Eye (tissue), 1 donor: ENCODE results near the gene JAKMIP2.
"Not testable (repeated sequence)": the region's sequence is repeated elsewhere in the genome, so short reads cannot be mapped to it uniquely, and the experiment has no call there.

Experiments
- DNase-seq: peaks from one replicate; pipeline ENCODE4 v3.0.0-alpha.2; 2015

JAKMIP2 gene

DNA sequence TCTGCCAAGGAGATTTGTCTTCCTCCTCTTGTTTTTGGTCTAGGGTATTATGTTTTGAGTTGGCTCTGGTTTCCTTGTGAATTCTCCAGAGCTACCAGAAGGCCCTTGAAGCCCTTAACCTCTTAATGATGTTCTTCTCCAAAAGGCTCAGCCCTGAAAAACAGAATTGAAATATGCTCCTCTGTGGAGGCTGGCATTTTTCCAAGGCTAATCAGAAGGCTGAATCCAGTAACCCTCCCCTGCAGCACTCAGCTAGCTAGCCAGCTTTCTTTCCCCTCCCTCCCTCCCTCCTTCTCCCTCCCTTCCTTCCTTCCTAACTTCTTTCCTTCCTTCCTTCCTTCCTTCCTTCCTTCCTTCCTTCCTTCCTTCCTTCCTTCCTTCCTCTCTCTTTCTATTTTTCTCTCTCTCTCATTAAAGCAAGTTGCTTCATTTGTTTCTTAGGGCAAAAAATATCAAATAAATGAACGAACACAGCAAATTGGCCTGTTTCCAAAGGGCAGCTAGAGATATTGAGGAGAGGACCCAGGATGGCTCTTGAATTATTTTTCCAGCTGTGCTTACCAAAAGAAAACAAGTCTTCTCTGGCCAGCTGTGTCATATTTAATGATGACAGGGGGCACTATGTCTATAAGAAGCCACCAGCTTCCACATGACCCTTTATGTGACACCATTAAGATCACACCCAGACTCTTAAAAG, 38.7 kb downstream of the JAKMIP2 start:
- DNase-seq: peak; percentile 52

DNA sequence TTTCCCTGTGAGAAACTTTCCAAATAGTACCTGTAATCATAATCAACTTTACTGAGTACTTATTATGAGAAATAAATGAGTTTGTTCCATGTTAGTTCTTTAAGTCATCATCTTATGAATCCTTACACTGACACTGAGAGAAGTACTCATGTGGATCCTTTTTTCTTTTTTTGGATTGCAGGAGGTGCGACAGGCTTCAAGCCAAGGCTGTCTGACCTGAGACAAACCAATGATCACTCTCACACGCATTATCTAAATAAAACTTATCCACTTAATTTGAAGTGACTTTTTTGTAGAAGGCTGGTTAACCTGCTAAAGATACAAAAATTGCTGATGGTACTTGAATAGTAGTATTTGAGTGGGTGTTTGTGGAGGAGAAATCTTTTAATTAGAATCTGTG, 39.5 kb downstream of the JAKMIP2 start:
- DNase-seq: no peak

DNA sequence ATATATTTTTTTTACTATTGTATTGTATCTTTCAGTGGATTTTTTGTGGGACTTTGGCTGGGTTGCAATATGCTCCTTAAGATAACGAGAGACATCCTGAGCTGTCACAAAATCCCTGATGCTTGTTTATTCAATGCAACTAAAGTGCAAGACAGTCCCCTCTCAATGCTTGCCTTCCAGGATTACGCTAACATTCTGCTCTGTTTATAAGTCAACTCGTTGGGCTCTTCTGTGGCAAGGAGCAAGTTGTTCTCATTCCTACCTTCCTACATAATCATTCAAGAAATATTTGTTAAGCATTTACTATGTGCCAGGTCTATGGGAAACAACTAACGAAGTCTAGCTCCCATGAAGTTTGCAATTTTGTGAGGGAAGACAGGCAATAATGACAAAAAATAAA, 40.4 kb downstream of the JAKMIP2 start:
- DNase-seq: no peak

DNA sequence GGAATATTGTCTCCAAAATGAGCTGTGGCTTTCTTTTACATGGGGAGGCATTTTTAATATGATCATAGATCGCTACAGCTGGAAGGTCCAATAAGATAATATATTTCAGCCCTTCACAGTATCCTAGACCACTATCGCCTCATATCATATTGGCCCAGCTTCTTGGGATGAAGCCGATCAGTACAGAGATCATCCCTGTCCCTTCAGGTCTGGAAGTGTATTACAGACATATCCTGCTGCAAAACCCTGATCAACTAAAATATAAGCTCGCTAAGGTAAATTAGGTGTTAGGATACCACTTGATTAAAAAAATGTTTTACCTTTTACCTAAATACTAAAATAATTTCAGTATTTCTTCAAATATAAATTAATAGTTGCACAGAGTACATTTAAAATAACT, 41.7 kb downstream of the JAKMIP2 start:
- DNase-seq: no peak

DNA sequence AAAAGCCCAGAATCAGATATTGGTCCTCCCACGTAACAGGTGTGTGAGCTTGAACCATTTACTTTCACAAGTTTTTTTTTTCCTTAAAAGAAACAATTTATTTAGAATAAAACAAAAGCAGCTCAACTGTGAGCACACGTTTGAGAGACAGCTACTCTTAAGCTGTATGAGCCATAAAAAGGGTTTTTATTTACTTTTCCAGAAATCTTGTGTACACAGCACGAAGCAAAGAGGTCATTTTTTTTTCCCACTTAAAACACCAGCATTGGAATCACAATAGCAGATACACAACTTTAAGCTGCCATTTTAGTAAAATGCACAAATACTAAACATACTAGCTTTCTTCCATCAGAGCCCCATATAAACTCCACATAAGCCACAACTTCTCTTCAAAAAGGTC, 44.6 kb downstream of the JAKMIP2 start:
- DNase-seq: no peak

DNA sequence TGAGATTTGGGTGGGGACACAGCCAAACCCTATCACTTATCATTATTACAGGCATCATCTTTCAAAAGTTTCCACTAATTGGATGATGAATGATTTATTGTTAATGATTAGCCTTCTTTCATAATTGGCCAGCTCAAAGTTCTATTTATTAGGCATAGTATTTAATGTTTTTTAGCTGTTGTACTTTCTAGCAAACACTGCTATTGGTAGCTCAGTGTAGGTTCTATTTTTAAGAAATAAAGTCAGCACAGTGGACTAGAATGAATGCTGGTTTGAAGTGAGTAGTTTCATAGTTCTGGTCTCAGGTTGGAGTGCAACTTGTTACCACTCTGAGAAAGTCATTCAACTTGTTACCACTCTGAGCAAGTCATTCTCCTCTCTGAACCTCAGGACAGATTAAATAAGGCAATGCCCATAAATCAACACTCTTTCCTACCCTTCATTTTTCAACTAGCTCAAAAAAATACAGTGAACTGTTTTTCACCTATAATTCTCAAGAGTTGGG, 46.9 kb downstream of the JAKMIP2 start:
- no peak for DNase-seq

DNA sequence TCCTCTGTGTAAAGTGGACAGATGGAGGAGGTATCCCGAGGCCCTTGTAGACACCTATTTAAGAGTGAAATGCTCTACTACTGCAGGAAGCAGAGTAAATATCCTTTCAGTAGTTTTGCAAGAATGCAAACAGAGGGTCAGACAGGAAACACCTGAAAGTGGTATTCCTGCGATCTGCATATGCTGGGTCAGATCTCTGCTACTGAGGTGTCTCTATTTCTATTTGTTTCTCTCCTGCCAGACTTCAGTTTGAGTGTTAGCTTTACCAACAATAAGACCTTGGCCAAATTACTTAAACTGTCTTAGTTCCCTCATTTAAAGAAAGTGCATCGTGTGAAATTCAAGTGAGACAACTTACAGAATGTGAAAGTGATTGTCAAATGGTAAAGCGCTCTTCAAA, 47.6 kb downstream of the JAKMIP2 start:
- no peak for DNase-seq

DNA sequence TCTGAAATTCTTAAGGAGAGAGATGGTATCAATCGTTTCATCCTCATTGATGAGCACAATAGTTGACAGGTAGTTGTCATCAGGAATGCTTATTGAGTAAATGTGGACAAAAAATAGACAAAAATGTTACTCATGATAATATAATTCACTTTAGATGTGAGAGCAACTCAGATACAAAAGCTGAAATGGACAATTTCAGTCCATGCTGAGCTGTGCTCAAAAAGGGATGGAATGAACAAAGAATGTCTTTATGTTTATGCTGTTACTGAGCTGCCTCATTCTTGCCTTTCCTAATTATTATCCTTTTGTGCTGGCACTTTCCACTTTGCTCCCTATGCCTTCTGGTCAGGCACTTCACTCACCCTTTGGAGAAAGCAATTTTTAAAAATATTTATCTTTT, 49.5 kb downstream of the JAKMIP2 start:
- DNase-seq: no peak

DNA sequence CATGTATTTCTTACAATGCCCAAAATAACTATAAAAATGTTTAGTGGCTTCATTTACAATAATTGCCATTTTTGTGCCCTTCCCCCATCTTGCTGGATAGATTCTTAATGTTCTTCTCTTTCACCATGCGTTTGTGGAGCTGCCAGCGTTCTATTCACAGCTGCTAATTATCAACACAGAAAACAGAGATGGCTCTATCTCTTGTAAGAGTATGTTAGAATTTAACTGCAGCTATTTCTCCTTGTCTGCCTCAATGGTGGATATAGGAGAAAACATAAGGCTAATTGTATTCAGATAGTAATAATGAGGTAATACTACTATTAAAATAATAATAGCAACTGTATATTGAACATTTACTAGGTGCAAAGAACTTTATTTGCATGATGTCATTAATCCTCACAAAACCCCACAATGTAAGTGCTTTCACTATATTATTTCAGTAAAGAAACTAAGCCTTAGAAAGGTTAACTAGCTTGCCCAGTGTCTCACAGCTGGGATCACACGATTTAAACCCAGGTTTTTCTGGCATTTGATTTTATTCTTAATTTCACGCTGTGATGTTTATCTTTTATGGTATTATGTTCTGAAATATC, 50.1 kb downstream of the JAKMIP2 start:
- no peak for DNase-seq

DNA sequence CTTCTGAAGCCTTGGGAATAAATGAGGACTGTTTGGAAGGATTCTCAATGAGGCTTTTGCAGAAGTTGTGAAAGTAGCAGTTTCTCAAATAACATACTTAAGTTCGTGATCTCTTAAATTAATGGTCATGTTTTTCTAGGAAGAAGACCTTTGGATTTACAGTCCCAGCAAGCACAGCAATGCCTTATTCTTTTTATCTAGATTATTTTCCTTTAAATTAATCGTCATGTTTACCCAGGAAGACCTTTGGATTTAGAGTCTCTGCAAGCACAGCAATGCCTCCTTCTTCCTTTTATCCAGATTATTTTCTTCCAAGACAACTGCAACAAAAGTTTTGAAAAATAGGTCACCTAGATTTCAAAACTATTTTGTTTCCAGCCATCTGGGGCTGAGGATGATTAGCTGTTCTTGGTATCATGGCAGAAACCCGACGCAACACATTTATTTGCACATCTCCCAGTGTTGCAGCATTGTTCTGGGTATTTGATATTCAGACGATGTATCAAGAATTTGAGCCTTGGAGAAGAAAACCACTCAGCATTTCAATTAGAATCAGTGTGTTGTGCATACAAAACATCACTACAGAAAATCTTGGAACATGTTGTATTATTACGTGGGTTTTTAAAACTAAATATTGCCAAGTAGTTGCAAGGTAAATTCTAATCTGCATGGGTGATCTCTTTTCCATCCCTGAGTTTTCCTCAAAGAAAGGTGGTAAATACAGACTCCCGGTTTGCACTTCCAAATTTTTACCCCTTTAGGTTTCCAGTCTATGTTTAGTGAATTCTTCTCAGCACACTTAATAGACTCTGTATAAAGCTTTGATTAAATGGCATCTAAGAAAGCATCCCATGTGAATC, 50.9 kb downstream of the JAKMIP2 start:
- no peak for DNase-seq

DNA sequence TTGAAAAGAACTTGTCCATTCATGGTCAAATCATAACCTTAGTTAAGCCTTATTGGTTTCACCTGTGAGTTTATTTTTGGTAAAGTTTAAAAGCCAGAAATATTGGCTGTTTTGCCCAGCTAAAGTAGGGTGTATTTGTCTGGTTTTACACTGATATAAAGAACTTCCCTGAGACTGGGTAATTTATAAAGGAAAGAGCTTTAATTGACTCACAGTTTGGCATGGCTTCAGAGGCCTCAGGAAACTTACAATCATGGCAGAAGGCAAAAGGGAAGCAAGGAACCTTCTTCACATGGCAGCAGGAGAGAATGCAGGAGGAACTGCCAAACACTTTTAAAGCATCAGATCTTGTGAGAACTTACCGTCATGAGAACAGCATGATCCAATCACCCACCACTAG, 55.3 kb downstream of the JAKMIP2 start:
- no peak for DNase-seq

DNA sequence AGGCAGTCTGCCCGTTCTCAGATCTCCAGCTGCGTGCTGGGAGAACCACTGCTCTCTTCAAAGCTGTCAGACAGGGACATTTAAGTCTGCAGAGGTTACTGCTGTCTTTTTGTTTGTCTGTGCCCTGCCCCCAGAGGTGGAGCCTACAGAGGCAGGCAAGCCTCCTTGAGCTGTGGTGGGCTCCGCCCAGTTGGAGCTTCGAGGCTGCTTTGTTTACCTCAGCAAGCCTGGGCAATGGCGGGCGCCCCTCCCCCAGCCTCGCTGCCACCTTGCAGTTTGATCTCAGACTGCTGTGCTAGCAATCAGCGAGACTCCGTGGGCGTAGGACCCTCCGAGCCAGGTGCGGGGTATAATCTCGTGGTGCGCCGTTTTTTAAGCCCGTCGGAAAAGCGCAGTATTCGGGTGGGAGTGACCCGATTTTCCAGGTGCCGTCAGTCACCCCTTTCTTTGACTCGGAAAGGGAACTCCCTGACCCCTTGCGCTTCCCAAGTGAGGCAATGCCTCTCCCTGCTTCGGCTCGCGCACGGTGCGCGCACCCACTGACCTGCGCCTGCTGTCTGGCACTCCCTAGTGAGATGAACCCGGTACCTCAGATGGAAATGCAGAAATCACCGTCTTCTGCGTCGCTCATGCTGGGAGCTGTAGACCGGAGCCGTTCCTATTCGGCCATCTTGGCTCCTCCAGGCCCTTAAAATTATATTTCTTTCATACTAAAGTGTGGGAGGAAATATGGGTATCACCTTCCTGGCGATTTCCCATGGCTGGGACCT, 61.2 kb downstream of the JAKMIP2 start:
- DNase-seq: not testable (repeated sequence)

DNA sequence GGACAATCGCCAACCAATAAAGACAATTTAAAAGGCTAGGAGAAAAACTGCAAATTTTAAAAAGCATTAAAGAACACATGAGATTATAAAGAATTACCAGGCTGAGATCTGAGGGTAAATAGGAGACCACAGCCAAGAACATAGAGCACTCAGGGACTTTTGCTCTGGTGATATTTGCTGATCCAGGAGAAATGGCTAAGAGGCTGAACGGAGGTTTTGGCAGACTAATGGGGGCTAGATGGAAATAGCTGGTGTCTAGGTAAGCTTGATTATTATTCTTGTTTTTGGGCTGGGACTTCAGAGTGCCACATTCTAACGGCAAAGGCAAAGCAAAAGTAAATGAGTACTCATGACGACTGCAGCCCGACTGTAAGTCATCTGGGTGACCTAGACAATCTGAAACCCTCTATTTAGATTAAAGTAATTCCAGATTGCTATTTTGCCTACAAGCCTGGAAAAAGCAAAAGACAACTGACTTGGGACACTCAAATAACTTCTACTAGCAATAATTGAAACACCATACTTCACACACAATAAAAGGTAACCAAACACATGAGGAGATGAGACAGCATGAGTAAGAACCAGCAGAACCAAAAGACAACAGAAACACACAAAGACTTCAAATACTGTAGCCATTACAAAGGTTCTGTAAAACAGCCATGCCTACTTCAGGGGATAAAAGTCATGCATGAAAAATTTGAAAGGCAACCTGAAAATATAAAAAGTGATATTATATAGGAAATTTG, 68.8 kb downstream of the JAKMIP2 start:
- no peak for DNase-seq

DNA sequence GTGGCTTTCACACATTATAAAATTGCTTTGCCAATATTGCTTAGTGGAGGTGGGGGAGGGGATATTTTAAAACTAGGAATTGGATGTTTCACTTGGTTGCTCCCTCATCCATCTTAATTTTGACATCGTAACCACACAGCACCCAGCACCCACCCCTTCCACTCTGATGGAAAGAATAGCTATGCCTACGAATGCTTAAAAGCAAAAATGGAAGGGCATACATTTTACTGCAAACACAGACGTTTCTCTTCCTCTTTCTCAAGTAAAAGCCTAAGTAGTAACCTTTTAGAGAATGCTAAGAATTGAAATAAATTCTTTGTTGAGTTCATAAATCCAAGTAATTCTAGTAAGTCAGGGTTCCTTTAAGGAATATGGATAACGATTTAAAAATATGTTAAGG, 69.9 kb downstream of the JAKMIP2 start:
- DNase-seq: no peak

DNA sequence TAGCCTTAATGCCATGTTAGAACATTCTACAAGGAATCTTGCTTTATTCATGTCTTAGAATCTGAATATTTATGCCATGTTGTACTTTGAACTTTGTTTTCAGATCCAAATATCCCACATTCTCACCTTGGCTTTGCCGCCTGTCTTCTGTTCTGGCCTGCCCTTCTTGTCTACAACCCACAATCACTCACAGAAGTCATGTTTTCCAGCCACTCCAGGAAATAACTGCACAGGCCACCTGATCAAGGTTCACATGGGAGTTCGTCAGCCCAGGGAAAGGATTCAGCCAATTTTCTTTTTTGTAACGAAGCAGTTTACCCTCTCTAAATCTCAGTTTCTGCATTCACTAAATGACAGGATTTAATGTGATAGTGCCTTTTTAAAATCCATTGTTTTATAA, 70.5 kb downstream of the JAKMIP2 start:
- DNase-seq: no peak

DNA sequence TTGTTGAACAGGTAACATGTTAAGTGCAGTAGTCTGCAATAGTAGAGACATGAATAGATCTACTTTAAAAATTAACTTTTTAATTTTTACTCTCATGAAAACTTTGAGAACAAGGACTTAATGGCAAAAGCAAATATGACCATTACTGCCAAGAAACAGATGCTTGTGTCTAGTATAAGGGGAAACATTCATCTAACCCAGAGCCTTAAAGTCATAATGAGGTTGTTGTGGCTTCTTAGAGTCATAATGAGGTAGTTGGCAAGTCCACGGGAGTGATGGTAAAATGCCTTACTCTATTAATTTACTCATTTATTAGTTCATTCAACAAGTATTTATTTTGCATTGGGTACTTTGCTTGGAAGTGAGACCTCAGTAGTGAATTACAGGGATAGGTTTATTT, 71.5 kb downstream of the JAKMIP2 start:
- no peak for DNase-seq

DNA sequence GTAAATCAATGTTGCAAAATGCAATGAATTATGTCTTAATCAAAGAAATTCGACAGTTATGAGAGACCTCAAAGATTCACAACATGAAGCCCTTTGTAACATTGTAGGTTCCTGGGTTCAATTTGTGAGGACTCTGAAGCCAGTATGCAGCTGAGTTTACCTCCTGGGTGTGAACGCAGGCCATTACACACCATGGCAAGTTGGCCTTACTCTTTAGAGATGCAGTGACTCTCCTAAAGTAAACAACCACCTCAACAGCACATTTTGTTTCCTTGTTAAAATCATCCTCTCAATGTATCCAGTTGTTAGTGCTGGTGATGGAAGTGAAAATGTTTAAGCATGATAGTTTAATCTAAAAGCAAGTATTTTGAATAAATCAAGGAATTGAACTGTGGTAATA, 73.8 kb downstream of the JAKMIP2 start:
- no peak for DNase-seq

DNA sequence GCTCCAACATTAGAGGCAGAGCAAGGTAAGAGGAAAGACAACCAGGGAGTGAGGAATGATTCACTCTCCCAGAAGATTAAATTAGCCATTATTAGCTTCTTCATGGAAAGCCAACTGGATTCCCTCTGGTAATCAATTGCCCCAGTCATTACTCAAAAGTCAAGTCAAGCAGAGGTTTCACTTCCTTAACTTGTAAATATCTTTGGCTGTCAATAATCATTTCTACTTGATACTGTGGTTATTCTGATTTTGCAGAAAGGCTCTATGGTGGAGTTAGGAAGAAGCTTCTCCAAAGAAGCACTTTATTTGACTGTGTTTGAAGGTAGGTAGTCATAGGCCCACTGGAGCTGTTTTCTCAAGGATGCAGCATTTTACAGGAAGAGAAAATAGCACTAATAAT, 78.0 kb downstream of the JAKMIP2 start:
- DNase-seq: no peak

DNA sequence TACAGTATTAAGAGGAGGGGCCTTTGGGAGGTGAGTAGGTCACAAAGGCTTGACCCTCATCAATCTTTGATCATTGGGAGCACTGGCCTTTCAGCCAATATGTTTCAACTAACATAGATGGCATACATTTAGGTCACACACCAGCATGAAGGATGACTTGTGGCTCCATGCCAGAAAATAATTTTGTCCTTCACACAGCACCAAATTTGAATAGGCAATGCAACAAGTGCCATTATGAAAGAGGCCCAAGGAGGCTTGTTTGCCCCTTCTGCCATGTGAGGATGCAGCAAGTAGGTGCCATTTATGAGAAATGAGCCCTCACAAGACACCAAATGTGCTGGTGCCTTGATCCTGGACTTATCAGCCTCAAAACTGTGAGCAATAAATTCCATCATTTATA, 81.1 kb downstream of the JAKMIP2 start:
- DNase-seq: no peak

DNA sequence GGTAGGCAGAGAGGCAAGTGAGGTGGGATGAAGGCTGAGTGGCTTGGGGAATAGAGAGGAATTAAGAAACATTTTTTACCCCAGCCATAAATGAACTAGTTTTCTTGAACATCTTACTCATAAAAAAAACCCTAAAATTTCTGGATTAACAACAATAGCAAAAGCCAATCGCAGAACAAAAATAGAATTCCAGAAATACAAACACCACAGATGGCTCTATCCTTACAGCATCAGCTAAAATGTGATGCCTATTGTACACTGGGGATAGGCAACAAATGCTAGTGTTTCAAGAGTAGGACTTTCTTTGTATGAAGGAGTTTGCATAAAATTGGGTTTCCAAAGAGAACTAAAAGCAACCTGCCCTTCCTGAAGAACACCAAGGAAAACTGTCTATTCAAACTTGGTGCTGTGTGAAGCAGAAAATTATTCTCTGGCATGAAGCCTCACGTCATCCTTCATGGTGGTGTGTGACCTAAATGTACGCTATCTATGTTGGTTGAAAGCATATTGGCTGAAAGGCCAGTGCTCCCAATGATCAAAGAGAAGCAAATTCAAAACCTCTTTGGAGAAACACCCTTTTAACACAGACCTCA, 82.9 kb downstream of the JAKMIP2 start:
- DNase-seq: no peak

DNA sequence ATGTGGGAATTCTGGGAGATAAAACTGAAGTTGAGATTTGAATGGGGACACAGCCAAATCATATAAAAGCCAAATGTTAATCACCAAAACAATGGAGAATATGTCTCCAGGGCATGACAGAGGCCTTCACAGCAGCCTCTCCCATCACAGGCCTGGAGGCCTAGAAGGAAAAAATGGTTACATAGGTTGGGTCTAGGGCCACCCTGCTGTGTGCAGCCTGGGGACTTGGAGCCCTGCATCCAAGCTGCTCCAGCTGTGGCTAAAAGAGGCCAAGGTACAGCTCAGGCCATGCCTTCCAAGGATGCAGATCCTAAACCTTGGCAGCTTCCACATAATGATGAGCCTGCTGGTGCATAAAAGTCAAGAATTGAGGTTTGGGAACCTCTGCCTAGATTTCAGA, 85.1 kb downstream of the JAKMIP2 start:
- DNase-seq: no peak

DNA sequence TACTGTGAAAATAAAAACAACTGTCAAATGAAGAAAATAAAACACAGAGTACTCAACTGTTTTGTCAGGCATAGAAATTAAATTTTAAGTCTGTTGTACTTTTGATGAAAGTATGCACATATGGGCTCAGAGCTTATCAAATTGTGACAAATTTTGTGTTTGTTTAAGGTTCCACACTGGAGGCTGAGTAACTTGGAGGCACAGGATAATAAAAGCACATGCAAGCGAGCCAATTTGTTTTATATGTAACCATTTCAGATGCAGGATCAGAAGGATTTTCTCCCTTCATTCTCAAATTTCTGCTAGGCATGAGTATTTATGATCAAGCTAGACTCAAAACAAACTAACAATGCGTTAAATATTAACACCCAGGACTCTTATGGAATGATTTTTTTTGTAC, 87.8 kb downstream of the JAKMIP2 start:
- DNase-seq: no peak
